Endothelial cell (in vitro differentiated cells): ENCODE data around the gene NHS. TPM values are rescaled to one million over a fixed set of nuclear protein-coding genes. Genes with fewer than 3 reads are reported as not detected.

ENCODE experiments used
- DNase-seq: peaks from one replicate; pipeline ENCODE4 v3.0.0; 2021; ENCODE audit warnings: low spot score
- H3K27ac Mint-ChIP-seq: one replicate; pipeline ENCODE4 v1.8.0; 2021; ENCODE audit warnings: mixed read lengths, inconsistent platforms; ENCODE audit not compliant: unreplicated experiment
- H3K27me3 Mint-ChIP-seq: one replicate; pipeline ENCODE4 v1.8.0; 2021; ENCODE audit warnings: mild to moderate bottlenecking, moderate library complexity, mixed read lengths, inconsistent platforms; ENCODE audit not compliant: unreplicated experiment
- H3K36me3 Mint-ChIP-seq: one replicate; pipeline ENCODE4 v1.8.0; 2021; ENCODE audit warnings: mild to moderate bottlenecking, low read depth, mixed read lengths, inconsistent platforms; ENCODE audit not compliant: unreplicated experiment
- H3K4me1 Mint-ChIP-seq: one replicate; pipeline ENCODE4 v1.8.0; 2021; ENCODE audit warnings: mild to moderate bottlenecking, mixed read lengths, inconsistent platforms; ENCODE audit not compliant: unreplicated experiment
- H3K4me3 Mint-ChIP-seq: one replicate; pipeline ENCODE4 v1.8.0; 2021; ENCODE audit warnings: mild to moderate bottlenecking, mixed read lengths, inconsistent platforms; ENCODE audit not compliant: unreplicated experiment
- H3K9me3 Mint-ChIP-seq: one replicate; pipeline ENCODE4 v1.8.0; 2021; ENCODE audit warnings: mixed read lengths, inconsistent platforms; ENCODE audit not compliant: unreplicated experiment
- total RNA-seq: library from RNA; stranded (reverse); fragmentation: NEBNext Ultra II Directional; extraction: Animal tissue kit (Norgen Biotek cat#: 25700); gene quantifications from one replicate; pipeline ENCODE4 v1.2.1, GENCODE V29; 2021; ENCODE audit not compliant: unreplicated experiment
- TF ChIP-seq, protein P1 (sequence below): fragments of 200-600 bp; sonication (generic); IDR thresholded peaks from one replicate; pipeline ENCODE4 v1.5.0; 2021; ENCODE audit warnings: antibody characterized with exemption; ENCODE audit not compliant: unreplicated experiment

NHS gene
- total RNA-seq, 1 donor from 2014 or later, result 5.3 TPM

DNA sequence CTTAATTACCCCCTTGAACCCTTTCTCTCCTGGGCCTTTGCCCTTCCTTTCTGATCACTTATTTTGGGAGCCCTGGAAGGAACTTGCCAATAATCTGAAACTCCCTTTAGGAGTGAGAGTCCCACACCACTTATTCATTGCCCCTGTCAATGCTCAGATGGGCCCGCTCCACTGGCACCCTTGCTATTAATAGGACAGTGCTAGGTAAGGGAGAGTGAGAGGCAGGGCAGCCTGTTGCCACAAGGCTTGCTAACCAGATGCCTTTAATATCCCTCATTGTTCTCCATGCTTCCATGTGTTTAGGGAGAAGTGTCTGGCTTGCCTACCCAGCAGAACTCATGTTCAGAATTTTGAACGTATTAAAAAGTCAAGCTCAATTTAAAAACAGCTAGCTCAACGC lies 1.7 kb upstream of the NHS start:
- peaks cover 2% of the 10 kb centered on the region for H3K27me3 Mint-ChIP-seq
- TF ChIP-seq, protein P1, sequence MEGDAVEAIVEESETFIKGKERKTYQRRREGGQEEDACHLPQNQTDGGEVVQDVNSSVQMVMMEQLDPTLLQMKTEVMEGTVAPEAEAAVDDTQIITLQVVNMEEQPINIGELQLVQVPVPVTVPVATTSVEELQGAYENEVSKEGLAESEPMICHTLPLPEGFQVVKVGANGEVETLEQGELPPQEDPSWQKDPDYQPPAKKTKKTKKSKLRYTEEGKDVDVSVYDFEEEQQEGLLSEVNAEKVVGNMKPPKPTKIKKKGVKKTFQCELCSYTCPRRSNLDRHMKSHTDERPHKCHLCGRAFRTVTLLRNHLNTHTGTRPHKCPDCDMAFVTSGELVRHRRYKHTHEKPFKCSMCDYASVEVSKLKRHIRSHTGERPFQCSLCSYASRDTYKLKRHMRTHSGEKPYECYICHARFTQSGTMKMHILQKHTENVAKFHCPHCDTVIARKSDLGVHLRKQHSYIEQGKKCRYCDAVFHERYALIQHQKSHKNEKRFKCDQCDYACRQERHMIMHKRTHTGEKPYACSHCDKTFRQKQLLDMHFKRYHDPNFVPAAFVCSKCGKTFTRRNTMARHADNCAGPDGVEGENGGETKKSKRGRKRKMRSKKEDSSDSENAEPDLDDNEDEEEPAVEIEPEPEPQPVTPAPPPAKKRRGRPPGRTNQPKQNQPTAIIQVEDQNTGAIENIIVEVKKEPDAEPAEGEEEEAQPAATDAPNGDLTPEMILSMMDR, result no peak
- DNase-seq, result no peak
- no peak overlapping the region for H3K27ac Mint-ChIP-seq
- H3K4me3 Mint-ChIP-seq, result no peak overlapping the region
- no peaks in the 10 kb centered on the region for H3K36me3 Mint-ChIP-seq
- H3K9me3 Mint-ChIP-seq, result no peaks in the 10 kb centered on the region
- peaks cover 12% of the 10 kb centered on the region for H3K4me1 Mint-ChIP-seq

DNA sequence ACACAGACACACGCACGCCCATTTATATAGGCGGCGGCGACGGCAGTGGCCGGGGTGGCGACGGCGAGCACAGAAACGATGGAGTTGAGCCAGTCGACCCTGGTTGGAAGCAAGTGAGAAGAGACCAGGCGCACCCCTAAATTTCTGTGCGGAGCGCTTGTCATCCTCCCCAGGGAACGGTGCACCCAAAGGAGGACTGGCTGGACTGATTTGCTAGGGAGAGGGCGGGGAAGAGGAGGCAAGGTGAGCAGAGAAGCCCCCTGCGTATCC lies 302 bp downstream of the NHS start:
- peaks cover 6% of the 10 kb centered on the region for H3K4me1 Mint-ChIP-seq

DNA sequence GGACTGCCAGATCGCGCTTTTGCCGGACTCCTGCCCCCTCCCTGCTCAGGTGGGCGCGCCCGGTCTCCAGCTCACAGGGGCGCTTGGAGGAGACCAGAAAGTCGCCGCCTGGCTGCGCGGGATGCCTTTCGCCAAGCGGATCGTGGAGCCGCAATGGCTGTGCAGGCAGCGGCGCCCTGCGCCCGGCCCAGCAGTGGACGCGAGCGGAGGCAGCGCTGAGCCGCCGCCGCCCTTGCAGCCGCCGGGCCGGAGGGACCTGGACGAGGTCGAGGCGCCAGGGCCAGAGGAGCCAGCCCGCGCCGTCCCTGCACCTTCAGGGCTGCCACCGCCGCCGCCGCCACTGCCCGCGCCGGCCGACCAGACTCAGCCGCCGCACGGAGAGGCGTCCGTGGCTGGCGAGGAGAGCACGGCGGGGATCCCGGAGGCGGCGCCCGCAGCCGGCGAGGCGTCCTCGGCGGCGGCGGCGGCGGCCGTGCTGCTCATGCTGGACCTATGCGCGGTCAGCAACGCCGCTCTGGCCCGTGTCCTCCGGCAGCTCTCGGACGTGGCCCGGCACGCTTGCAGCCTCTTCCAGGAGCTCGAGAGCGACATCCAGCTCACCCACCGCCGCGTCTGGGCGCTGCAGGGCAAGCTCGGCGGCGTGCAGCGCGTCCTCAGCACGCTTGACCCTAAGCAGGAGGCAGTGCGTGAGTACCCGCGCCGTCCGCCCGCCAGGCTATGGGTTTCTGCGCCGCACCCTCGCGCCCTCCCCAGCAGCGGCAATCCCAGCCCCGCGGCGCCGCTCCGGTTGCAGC lies 834 bp downstream of the NHS start:
- no peak overlapping the region for H3K27ac Mint-ChIP-seq

More for the DNA sequence above, 302 bp downstream of the NHS start:
- H3K9me3 Mint-ChIP-seq, result no peaks in the 10 kb centered on the region
- DNase-seq, result no peak
- TF ChIP-seq, protein P1, result no peak
- no peak overlapping the region for H3K27ac Mint-ChIP-seq
- peak overlapping the region; percentile 59 for H3K4me3 Mint-ChIP-seq
- H3K27me3 Mint-ChIP-seq, result peaks cover 3% of the 10 kb centered on the region
- H3K36me3 Mint-ChIP-seq, result no peaks in the 10 kb centered on the region

DNA sequence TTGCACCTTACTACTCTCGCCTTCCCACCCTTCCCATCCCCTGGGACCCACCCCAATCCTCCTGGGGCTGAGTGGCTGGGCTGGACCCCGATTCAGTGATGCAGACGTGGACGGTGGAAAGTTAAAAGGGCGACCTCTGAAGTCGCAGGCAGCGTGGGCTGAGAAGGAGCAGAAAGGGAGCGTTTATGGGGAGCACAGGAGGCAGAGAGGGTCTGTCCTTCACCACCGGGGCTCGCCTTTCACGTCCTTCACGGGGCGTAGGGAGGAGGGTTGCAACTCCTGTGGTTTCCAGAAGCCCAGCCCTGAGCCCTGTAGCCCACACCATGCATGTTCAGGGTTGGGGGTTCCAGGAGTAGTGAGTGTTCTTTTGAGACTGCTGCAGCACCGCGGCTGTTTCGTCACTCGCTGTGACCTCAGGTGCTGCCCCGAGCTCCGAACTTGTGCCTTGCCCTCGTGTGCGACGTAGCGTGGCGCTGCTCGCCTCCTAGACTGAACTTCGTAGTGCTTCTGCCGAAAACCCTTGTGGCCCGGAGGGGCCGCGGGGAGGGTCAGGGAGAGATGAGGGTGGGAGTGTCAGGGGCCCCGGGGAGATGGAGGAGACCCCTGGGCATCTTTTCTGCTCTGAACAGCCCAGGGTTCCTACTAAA lies 1.6 kb downstream of the NHS start:
- TF ChIP-seq, protein P1, result no peak
- peak overlapping the region; percentile 62 for H3K4me3 Mint-ChIP-seq
- no peaks in the 10 kb centered on the region for H3K9me3 Mint-ChIP-seq
- H3K27me3 Mint-ChIP-seq, result peaks cover 3% of the 10 kb centered on the region
- no peak overlapping the region for H3K27ac Mint-ChIP-seq
- no peaks in the 10 kb centered on the region for H3K36me3 Mint-ChIP-seq
- DNase-seq, result no peak
- peaks cover 5% of the 10 kb centered on the region for H3K4me1 Mint-ChIP-seq

More for the DNA sequence above, 834 bp downstream of the NHS start:
- peaks cover 5% of the 10 kb centered on the region for H3K4me1 Mint-ChIP-seq
- H3K27me3 Mint-ChIP-seq, result peaks cover 3% of the 10 kb centered on the region
- H3K9me3 Mint-ChIP-seq, result no peaks in the 10 kb centered on the region
- DNase-seq, result peak; percentile 18
- TF ChIP-seq, protein P1, result no peak
- H3K36me3 Mint-ChIP-seq, result no peaks in the 10 kb centered on the region
- peak overlapping the region; percentile 59 for H3K4me3 Mint-ChIP-seq

DNA sequence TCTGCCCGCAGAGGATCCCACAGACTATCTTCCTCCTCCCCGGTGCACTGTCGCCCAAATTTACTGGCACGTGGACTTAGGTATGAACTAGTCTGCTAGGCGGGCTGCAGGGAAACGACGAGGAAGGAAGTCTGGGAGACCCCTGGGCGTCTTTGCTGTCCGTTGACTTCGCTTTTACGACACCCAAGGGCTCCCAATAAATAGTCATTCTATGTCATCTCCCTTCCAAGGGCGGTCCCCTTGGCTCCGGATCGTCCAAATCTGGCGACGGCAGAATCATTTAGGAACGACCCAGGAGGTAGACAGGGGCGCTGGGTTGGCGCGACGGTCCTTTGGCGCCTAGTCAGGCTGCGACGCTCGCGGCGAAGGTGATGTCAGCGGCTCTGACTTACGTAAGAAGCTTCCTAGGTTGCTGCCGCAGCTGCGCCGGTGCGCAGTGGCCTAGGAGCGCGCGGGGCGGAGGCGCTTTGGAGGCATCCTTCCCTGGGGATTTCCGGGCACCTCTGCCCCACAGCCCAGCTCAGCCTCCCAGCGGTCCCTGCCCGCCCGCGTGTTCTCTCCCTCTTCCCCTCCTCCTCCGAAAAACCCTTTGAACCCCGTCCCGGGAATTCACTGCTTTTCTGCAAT lies 2.2 kb downstream of the NHS start:
- peak; percentile 25 for DNase-seq
- no peaks in the 10 kb centered on the region for H3K36me3 Mint-ChIP-seq
- peaks cover 5% of the 10 kb centered on the region for H3K4me1 Mint-ChIP-seq
- no peak overlapping the region for H3K27ac Mint-ChIP-seq
- no peaks in the 10 kb centered on the region for H3K9me3 Mint-ChIP-seq
- H3K4me3 Mint-ChIP-seq, result peak overlapping the region; percentile 71
- TF ChIP-seq, protein P1, result no peak
- H3K27me3 Mint-ChIP-seq, result peaks cover 3% of the 10 kb centered on the region
